Coronary artery (tissue), 2 donors: ENCODE data around the gene PLB1.

Experiments used
- DNase-seq: peaks from one replicate; pipeline ENCODE4 v3.0.0-alpha.2; 2017; ENCODE audit warnings: low spot score
- H3K27ac ChIP-seq, 2 donors: fragments of 200-600 bp; sonication (generic); one replicate each; pipeline ENCODE4 v1.5.1; 2016 to 2019
- H3K4me3 ChIP-seq: fragments of 200-600 bp; sonication (generic); 2 replicates; pipeline ENCODE4 v1.5.1; 2016; ENCODE audit warnings: mild to moderate bottlenecking, moderate library complexity
- TF ChIP-seq, protein P1 (sequence below): fragments of 200-600 bp; sonication (generic); IDR thresholded peaks from one replicate; pipeline ENCODE4 v1.5.1; 2019; ENCODE audit warnings: antibody characterized with exemption

The PLB1 gene

DNA sequence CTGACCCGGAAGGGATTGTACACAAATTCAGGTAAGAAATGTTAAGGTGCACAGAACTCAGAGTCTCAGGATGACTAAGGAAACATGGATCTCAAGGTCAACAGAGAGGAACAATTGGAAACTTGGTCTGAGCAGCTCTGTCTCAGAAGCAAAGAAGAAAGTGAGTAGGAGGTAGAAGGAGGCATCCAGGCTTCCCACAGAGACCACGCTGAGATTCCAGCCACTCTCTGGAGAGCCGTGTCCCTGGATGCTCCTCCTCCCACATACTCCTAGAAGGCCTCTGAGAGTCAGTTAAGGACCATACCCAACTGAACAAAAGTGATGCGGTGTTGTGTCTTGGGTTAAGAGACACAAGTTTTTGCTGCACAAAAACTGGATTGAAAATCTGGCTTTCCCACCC lies 8.6 kb upstream of the PLB1 start:
- Histone ChIP-seq H3K27ac (no peak overlapping the region), H3K4me3 (no peak overlapping the region)
- TF ChIP-seq, protein P1, sequence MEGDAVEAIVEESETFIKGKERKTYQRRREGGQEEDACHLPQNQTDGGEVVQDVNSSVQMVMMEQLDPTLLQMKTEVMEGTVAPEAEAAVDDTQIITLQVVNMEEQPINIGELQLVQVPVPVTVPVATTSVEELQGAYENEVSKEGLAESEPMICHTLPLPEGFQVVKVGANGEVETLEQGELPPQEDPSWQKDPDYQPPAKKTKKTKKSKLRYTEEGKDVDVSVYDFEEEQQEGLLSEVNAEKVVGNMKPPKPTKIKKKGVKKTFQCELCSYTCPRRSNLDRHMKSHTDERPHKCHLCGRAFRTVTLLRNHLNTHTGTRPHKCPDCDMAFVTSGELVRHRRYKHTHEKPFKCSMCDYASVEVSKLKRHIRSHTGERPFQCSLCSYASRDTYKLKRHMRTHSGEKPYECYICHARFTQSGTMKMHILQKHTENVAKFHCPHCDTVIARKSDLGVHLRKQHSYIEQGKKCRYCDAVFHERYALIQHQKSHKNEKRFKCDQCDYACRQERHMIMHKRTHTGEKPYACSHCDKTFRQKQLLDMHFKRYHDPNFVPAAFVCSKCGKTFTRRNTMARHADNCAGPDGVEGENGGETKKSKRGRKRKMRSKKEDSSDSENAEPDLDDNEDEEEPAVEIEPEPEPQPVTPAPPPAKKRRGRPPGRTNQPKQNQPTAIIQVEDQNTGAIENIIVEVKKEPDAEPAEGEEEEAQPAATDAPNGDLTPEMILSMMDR = no peak
- no peak for DNase-seq

DNA sequence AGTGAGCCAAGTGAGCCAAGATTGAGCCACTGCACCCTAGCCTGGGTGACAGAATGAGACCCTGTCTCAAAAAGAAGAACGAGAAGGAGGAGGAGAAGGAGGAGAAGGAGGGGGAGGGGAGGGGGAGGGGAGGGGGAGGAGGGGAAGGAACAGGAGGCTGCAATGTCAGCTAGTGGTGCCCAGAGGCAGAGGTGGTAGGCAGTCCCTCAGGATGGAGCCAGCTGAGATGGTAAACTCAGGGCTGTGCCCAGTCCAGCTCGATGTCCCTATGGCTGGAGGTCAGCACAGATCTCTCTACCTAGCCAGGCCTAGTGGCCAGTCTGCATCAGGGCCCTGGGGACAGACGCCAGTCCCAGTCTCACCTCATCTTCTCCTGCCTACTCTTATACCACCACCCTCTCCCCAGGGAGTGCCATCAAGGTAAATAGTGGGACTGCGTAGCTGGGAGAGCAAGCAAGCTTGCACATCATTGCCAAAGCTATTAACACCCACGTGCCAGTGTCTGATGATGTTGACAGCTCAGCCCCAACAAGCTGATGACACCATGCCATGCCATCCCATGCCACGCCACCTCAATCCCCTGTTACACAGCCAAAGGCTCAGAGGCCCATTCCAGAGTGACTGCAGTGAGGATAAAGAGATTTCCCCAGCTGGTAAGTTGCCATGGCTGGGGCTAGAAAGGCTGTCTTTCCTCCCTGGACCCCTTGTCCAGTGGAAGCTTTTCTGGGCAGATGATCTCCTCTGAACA lies 7.6 kb upstream of the PLB1 start:
- Histone ChIP-seq H3K27ac (no peak overlapping the region), H3K4me3 (no peak overlapping the region)
- no peak for DNase-seq
- TF ChIP-seq, protein P1 = no peak

DNA sequence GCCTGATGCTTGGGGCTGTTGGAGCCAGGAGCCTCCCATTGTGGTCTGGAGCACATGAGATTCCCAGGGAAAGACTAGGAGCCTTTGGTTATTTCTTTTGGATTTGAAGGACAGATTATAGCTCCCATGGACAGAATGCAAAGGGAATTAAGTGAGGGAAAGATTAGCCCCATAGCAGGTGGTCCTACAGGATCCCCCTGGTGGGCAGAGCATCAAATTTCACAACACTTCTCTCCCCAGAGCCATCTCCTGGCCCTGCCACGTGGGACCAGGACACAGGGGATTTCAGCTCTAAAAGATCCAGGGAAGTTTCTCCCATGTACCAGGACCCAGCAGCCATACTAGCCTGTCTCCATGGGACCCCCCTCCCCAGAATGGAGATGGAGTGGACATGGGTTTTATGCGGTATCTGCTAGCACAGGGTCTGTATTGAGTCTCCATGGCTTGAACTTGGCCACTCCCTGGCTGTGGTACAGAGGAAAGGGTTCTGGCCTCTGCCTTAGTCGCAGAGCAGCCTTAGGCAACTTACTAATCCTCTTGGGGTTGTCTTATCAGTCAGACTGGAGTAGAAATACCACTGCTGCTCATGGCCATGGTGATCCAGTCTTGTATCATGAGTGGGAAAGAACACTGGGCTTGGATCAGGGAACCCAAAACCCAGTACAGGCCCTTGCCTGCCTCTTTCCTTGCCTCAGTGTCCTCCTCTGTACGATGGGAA lies 6.8 kb upstream of the PLB1 start:
- TF ChIP-seq, protein P1 = no peak
- DNase-seq = no peak
- Histone ChIP-seq H3K4me3 (no peak overlapping the region), H3K27ac (no peak overlapping the region)

DNA sequence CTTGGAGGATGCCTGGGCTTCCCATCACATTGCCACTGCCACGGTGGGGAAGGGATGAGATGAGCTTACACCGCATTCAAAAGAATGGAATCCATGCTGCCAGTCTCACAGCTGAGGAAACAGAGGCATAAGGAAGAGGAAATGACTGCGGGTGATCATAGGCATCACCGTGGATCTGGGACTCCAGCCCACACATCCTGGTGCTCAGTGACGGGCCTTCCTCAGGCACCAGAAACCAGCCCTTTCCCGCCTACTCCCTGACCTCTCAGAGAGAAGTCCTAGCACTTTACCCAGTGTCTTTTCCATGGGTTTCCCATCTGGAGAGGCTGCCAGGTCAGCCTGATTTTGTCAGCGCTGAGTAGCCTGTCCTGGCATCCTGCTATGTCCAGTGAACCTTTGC lies 5.3 kb upstream of the PLB1 start:
- TF ChIP-seq, protein P1 = no peak
- no peak overlapping the region for H3K4me3 ChIP-seq
- DNase-seq = no peak
- no peak overlapping the region for H3K27ac ChIP-seq

DNA sequence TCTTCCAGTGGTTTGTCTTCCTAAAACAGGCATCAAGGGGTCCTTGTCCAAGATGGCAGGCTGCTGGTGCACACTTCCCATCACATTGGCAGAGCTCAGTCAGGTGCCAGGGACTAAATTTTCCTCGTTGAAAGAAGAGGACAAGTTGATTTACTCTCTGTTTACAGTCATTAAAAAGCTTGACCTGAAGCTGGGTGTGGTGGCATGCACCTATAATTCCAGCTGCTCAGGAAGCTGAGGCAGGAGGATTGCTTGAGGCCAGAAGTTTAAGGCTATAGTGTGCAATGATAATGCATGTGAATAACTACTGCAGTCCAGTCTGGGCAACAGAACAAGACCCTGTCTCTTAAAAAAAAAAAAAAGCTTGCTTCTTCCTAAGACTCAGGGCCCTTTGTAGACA lies 3.6 kb upstream of the PLB1 start:
- TF ChIP-seq, protein P1 = no peak
- Histone ChIP-seq H3K27ac (no peak overlapping the region), H3K4me3 (no peak overlapping the region)
- no peak for DNase-seq

DNA sequence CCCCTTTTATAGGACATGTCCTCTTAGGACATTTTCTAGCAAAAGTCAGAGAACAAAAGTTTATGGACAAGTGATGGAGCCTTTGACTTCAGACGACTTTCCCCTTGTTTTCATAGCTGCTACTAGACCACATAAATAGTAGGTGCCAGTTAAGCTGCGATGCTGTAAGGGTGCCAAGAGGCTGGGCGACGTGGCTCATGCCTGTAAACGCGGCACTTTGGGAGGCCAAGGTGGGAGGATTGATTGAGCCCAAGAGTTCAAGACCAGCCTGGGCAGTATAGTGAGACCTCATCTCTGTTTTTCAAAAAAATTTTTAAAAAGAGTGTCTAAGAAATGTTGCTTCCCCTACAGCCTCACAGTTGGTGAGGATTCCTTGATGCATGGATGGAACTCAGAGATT lies 2.2 kb upstream of the PLB1 start:
- TF ChIP-seq, protein P1 = no peak
- Histone ChIP-seq H3K4me3 (no peak overlapping the region), H3K27ac (no peak overlapping the region)
- no peak for DNase-seq

DNA sequence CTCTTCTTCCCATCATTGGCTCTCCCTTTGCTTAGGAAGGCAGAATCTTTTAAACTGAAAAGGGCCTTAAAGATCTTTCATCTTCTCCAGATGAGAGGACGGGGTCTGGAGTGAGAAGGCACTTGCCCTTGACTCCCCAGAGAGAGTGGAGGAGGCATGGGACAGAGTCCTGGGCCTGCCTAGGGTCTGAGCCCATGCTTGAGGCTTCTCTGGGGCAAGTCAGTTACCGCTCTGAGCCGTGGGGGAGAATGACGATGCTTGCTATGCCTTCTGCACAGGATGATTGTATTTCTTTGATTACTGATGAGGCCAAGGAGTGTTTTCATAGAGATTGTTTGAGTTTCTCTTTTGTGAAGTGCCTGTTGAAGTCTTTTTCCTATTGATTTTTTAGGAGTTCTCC lies 921 bp downstream of the PLB1 start:
- Histone ChIP-seq H3K27ac (no peak overlapping the region), H3K4me3 (no peak overlapping the region)
- TF ChIP-seq, protein P1 = no peak
- DNase-seq = no peak
